GM19328 (cell line): ENCODE results near the gene STAM.
A peak's percentile ranks its signal among the peaks of the same experiment; 100 is the strongest.
"Not testable (repeated sequence)": the region's sequence is repeated elsewhere in the genome, so short reads cannot be mapped to it uniquely, and the experiment has no call there.

ENCODE experiments used
- ATAC-seq: cut with Tn5 transposase; IDR thresholded peaks from one replicate; pipeline ENCODE4 v1.9.1; 2021; ENCODE audit warnings: mild to moderate bottlenecking, moderate library complexity; ENCODE audit not compliant: unreplicated experiment

Gene STAM

GRCh38 chr10:17722317-17723014, 78.5 kb downstream of the STAM start:
- not testable (repeated sequence) for ATAC-seq

- no peak for ATAC-seq
These were observed 81.8 kb downstream of the STAM start for GRCh38 chr10:17725703-17726102.

GRCh38 chr10:17729630-17730029, 85.7 kb downstream of the STAM start:
- no peak for ATAC-seq

GRCh38 chr10:17730667-17731066, 86.7 kb downstream of the STAM start:
- no peak for ATAC-seq

- no peak for ATAC-seq
These were observed 87.5 kb downstream of the STAM start for GRCh38 chr10:17731331-17732020.

- no peak for ATAC-seq
These were observed 89.7 kb downstream of the STAM start for GRCh38 chr10:17733620-17734019.

- ATAC-seq = no peak
These were observed 90.6 kb downstream of the STAM start for GRCh38 chr10:17734432-17735080.

- no peak for ATAC-seq
These were observed 91.4 kb downstream of the STAM start for GRCh38 chr10:17735166-17735941.

GRCh38 chr10:17736223-17736622, 92.3 kb downstream of the STAM start:
- ATAC-seq = no peak

GRCh38 chr10:17737027-17737965, 93.3 kb downstream of the STAM start:
- no peak for ATAC-seq

GRCh38 chr10:17740668-17741067, 96.7 kb downstream of the STAM start:
- ATAC-seq = no peak

- no peak for ATAC-seq
These were observed 99.0 kb downstream of the STAM start for GRCh38 chr10:17742918-17743317.

- ATAC-seq = no peak
These were observed 99.5 kb downstream of the STAM start for GRCh38 chr10:17743437-17743836.

- ATAC-seq = no peak
These were observed 100.5 kb downstream of the STAM start for GRCh38 chr10:17744341-17744861.

GRCh38 chr10:17747883-17748550, 104.1 kb downstream of the STAM start:
- no peak for ATAC-seq

GRCh38 chr10:17749890-17750289, 105.9 kb downstream of the STAM start:
- no peak for ATAC-seq

GRCh38 chr10:17751781-17752445, 108.0 kb downstream of the STAM start, which contains the start of gene TMEM236:
TSS of gene TMEM236 (plus strand) at chr10:17752201. CDS start at chr10:17752296, 95 bp downstream.
- no peak for ATAC-seq

- peak; percentile 68 for ATAC-seq
These were observed 112.7 kb downstream of the STAM start for GRCh38 chr10:17756557-17757217.
